Dermis microvascular lymphatic vessel endothelial cell (primary cell): ENCODE results near the gene EXOC6. TPM values are rescaled to one million over a fixed set of nuclear protein-coding genes. Genes with fewer than 3 reads are reported as not detected.
A peak's percentile ranks its signal among the peaks of the same experiment; 100 is the strongest.
"Not testable (repeated sequence)": the region's sequence is repeated elsewhere in the genome, so short reads cannot be mapped to it uniquely, and the experiment has no call there.

Experiments used
- DNase-seq, 2 donors: peaks; one replicate each; pipeline versions ENCODE4 v3.0.0 to v3.0.0-alpha.2; 2010; ENCODE audit warnings: low read depth in 2 of 2
- total RNA-seq: library from RNA; depleted of rRNA; stranded (reverse); fragments of >200 nt; gene quantifications from 2 replicates; pipeline ENCODE4 v1.2.1, GENCODE V29; 2014

The EXOC6 gene
- total RNA-seq, 1 donor from 2014 or later, result 292 TPM

DNA sequence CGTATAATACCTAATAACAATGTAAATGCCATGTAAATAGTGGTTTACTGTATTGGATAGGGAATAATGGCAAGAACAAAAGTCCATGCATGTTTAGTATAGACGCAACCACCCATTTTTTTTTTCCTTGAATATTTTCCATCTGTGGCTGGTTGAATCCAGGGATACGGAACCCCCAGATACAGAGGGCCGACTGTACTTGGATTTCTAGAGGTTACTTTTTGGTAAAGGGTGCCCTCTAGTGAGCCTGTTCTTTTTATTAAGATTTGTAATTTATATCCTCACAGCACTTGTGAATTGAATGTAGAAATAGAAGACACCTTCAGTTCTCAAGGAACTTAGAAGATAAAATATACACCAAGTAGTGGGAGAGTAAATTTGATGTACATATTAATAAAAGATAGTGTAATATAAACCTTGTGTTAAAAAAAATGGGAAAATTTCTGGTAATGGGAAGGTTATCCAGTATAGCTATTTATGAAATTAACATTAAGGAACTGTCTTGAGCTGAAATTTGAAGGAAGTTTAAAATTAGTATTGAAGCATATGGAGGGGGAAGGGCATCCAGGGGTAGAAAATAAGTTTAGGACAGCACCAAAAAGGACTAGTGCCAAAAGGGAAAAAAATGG, 32.0 kb downstream of the EXOC6 start:
- DNase-seq, result peak; percentile 42 to 72

DNA sequence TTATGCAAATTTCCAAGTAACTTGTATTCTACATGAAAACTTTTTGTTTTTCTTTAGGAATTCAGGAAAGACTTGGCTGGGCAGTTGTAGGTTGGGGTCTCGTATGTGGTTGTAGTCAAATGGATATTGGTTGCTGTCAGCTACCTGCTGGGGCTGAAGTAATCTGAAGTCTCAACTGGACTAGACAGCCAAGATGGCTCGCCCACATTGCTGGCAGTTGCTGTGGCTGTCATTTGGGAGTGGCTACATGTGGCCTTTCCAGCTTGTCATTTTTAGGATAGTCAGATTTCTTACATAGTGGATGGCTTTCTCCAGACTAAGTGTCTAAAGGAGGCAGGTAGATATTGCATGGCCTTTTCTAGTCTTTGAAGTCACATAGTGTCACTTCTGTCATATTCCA, 32.6 kb downstream of the EXOC6 start:
- DNase-seq, result no peak

DNA sequence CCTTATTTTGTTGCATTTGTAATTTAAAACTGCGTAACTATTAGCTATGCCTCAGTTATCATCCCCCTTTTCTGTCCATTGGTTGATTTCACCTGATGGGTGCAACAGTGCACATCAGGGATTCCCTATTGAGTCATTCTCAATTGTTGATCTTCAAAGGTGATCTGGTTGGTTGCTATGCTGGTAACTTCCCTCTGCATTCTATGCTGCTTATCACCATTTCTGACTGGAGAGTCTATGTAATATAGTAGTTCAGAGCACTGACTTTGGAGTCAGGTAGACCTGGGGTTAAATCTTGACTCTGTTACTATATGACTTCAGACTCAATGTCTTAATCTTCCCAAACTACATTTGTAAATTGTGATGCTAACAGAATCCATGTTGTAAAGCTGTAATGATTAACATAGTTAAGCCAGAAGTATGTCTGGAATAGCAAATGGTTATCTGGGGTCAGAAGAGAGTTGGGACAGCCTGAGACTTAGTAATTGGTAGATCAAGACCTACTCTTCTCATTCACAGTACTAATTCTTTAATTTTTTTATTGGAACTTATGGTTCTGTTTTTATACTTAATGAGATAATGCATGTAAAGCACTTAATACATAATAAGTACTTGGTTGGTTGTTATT, 38.1 kb downstream of the EXOC6 start:
- DNase-seq, result peak in 1 of 2 donors; percentile 24

DNA sequence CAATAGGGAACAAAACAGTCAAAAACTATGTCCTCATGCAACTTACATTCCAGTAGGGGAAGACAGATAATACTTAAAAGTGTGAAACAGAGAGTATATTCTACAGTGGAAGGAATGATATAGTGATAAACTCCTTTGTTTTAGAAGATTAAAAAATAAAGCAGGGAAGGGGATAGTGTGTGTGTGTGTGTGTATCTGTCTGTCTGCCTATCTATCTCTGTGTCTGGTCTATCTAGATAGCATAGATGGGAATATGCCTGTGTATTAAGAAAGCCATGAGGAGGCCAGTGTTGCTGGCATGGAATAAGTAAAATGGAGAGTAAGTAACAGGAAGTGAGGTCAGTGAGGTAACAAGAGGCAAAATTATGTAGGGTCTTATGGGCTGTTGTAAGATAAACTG, 42.2 kb downstream of the EXOC6 start:
- DNase-seq, result no peak

GRCh38 chr10:92891885-92892690, 43.8 kb downstream of the EXOC6 start:
- peak; percentile 96 to 98 for DNase-seq

DNA sequence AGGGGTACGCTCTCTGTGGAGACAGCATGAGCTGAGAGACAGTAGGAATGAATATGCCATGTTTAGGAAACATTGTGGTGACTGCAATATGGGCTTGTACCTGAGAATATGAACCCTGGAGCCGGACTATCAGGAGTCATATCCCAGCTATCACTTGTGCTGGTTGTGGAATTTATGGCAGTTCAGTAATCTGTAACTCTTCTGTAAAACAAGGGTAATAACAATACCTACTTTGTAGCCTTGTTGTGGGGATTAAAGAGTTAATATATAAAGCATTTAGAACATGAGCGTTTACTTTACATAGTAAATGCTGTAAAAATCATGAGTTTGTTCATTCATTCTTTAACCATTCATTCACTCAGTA, 44.4 kb downstream of the EXOC6 start:
- no peak for DNase-seq

- DNase-seq, result peak in 1 of 2 donors; percentile 16
Measured at GRCh38 chr10:92894081-92894655, 45.8 kb downstream of the EXOC6 start.

GRCh38 chr10:92897916-92898315, 49.6 kb downstream of the EXOC6 start:
- DNase-seq, result no peak

- no peak for DNase-seq
Measured at GRCh38 chr10:92901819-92902251, 53.5 kb downstream of the EXOC6 start.

- no peak for DNase-seq
Measured at GRCh38 chr10:92903633-92904032, 55.3 kb downstream of the EXOC6 start.

DNA sequence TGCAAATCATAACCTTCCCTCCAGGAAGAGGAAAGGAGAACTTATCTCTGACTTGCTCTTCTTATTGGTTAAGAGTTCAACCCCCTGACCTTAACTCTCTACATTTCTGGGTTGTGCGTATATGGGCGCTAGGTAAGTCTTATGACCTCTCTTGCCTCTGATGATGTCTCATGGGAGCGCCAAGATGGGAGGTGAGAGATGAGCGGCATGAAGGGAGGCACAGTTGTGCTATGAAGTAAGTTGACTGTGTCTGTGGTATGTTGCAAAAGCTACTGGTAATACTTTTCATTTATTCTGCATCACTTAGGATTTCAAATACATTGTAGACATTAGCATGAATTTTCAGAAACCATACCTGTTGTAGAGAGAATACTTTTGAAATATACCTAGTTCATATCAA, 59.0 kb downstream of the EXOC6 start:
- DNase-seq, result no peak

DNA sequence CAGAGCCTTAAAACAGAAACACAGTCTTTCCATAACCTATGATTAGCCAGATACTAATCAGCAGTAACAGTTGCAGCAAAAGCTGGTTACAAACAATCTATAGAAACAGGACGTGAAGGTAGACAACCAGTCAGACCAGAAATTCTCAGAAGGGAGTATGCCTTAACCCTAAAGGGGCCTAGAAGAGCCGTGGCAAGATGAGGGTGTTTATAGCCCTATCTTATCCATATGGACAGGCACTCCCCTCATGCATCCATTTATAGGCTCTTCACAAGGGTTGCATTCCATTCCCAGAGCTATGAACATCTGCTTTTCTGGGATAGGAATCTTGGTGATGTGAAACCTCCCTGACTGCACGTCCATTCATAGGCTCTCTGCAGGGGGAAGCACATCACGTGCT, 64.3 kb downstream of the EXOC6 start:
- not testable (repeated sequence) for DNase-seq

GRCh38 chr10:92913973-92914372, 65.7 kb downstream of the EXOC6 start:
- no peak for DNase-seq

DNA sequence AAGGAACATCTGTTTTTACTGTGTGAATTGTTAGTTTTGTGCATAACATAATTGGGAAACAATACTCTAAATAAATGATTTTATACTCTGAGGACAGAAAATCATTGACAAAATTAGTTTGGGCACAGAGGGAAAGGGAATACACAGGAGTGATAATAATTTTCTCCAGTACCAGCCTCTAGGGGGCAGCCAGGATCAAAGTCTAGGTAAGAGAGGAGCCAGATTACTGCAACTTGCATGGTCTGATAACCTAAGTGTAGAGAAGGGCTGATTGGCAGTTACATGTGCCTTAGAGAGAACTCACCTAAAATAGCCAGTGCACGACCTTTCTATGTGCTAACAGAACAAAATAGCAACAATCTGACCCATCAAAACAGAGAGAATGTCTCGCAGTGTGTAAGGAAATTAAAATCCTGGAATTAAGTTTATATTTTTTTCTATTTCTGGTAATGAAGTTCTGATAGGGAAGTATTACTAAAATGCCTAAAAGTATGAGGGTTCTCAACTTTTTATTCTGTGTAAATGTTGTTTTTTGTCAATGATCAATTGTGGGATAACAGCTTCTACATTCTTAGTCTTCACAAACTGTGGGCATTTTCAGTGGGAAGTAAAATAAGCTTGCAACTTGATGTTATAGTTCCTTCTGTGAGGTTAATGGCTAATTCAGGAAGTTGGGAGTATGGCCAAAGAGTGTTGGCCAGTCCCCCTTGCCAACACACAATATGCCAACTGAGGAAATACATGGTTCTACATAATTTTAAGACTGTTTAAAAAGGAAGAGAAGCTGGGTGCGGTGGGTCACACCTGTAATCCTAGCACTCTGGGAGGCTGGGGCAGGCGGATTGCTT, 66.4 kb downstream of the EXOC6 start:
- peak in 1 of 2 donors; percentile 57 for DNase-seq

DNA sequence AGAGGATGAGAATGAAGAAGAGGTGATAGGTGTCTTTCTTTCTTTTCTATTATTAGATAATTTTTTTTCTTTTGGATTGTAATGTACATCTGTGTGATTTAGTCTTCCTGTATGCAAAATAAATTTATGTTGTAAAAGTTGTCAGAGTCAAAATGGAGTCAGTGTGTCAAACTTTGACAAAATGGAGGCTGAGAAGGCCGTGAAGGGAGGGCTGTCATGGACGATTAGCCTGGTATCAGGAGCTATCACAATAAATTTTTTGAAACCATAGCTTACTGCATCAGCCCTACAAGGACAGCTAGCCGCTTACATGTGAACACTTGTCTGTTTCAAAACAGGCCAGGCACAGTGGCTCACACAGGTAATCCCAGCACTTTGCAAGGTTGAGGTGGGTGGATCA, 67.6 kb downstream of the EXOC6 start:
- DNase-seq, result no peak

- no peak for DNase-seq
Measured at GRCh38 chr10:92916433-92916832, 68.1 kb downstream of the EXOC6 start.

DNA sequence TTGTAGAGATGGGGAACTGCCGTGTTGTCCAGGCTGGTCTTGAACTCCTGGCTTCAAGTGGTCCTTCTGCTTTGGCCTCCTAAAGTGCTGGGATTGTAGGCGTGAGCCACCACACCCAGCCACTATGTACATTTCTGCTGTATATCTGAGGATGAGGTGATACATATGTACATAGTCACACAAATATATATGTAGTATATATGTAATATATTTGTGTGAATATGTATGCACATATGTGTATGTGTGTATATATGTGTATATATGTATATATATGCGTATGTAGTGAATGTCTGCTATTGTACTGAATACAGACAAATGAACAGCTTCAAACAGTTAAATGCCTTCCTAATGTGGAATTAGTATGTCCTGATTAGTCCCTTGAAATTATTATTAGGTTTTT, 70.3 kb downstream of the EXOC6 start:
- no peak for DNase-seq

GRCh38 chr10:92920866-92921265, 72.5 kb downstream of the EXOC6 start:
- DNase-seq, result no peak

- no peak for DNase-seq
Measured at GRCh38 chr10:92923416-92923815, 75.1 kb downstream of the EXOC6 start.

DNA sequence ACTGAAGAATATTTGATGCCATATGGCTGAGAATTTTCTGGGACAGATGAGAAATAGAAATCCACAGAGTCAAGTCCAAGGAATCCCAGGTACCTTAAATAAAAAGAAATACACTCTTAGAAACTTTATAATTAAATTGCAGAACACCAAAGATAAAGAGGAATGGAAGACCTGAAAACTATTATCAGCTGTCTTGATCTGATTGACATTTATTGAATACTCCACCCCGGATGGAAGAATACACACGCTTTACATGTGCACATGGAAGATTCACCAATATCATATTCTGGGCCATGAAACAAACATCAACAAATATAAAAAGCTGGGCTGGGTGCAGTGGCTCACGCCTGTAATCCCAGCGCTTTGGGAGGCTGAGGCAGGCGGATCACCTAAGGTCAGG, 81.6 kb downstream of the EXOC6 start:
- DNase-seq, result no peak

- DNase-seq, result no peak
Measured at GRCh38 chr10:92931597-92931996, 83.3 kb downstream of the EXOC6 start.
